Keratinocyte (primary cell): Measurements from ENCODE around the gene NEDD8. TPM values are rescaled to one million over a fixed set of nuclear protein-coding genes. Genes with fewer than 3 reads are reported as not detected.

ENCODE experiments used
- DNase-seq: peaks from one replicate; pipeline ENCODE4 v3.0.0-alpha.2; 2011; ENCODE audit warnings: low read depth, missing footprints, low spot score
- FAIRE-seq: peaks from 2 replicates; lab custom pipeline; 2011; peaks lifted over from hg19 to GRCh38; lab: Jason Lieb, UNC
- H2AFZ ChIP-seq: 2 replicates; pipeline ENCODE4 v1.6.0; 2012; ENCODE audit warnings: low read length, control low read depth, inconsistent platforms; ENCODE audit not compliant: control insufficient read depth
- H3K27ac ChIP-seq: 2 replicates; pipeline ENCODE4 v1.5.1; 2011; ENCODE audit warnings: low read length; ENCODE audit not compliant: control insufficient read depth, insufficient read depth
- H3K27me3 ChIP-seq: 3 replicates; pipeline ENCODE4 v1.6.0; 2011; ENCODE audit warnings: low read length; ENCODE audit not compliant: control insufficient read depth, insufficient read depth; ENCODE audit errors: extremely low read depth
- H3K36me3 ChIP-seq, 2 experiments: 2 replicates in 1 of 2; 3 replicates in 1 of 2; pipeline ENCODE4 v1.5.1; 2011; ENCODE audit warnings: low read length in 2 of 2, mild to moderate bottlenecking in 1 of 2; ENCODE audit not compliant: control insufficient read depth in 2 of 2, insufficient read depth in 2 of 2; ENCODE audit errors: extremely low read depth in 1 of 2
- H3K4me1 ChIP-seq: 3 replicates; pipeline ENCODE4 v1.5.1; 2011; ENCODE audit warnings: low read length; ENCODE audit not compliant: control insufficient read depth, insufficient read depth; ENCODE audit errors: extremely low read depth
- H3K4me2 ChIP-seq: 3 replicates; pipeline ENCODE4 v1.6.0; 2011; ENCODE audit warnings: low read depth, low read length; ENCODE audit not compliant: control insufficient read depth, insufficient read depth; ENCODE audit errors: extremely low read depth
- H3K4me3 ChIP-seq, 3 experiments: fragments of 200-600 bp in 1 of 3; sonication (generic) in 1 of 3; 2 replicates in 2 of 3; 3 replicates in 1 of 3; pipeline ENCODE4 v1.5.1; 2011 to 2016; ENCODE audit warnings: low read length in 3 of 3, mild to moderate bottlenecking in 3 of 3, control low read depth in 2 of 3, inconsistent platforms in 1 of 3, low read depth in 1 of 3, mixed read lengths in 1 of 3, mixed run types in 1 of 3, moderate library complexity in 1 of 3; ENCODE audit not compliant: control insufficient read depth in 2 of 3, insufficient read depth in 2 of 3; ENCODE audit errors: extremely low read depth in 1 of 3
- H3K79me2 ChIP-seq: 2 replicates; pipeline ENCODE4 v1.6.0; 2012; ENCODE audit warnings: low read length; ENCODE audit not compliant: control insufficient read depth, insufficient read depth
- H3K9ac ChIP-seq: 3 replicates; pipeline ENCODE4 v1.6.0; 2011; ENCODE audit warnings: low read length; ENCODE audit not compliant: control insufficient read depth, insufficient read depth; ENCODE audit errors: extremely low read depth
- H3K9me1 ChIP-seq: 3 replicates; pipeline ENCODE4 v1.6.0; 2011; ENCODE audit warnings: low read length; ENCODE audit not compliant: control insufficient read depth, insufficient read depth; ENCODE audit errors: extremely low read depth
- H3K9me3 ChIP-seq: 2 replicates; pipeline ENCODE4 v1.5.1; 2012; ENCODE audit warnings: low read depth, low read length; ENCODE audit not compliant: control insufficient read depth
- H4K20me1 ChIP-seq: 3 replicates; pipeline ENCODE4 v1.6.0; 2011; ENCODE audit warnings: low read length; ENCODE audit not compliant: control insufficient read depth, insufficient read depth; ENCODE audit errors: extremely low read depth
- EZH2 ChIP-seq: IDR thresholded peaks from one replicate; pipeline ENCODE4 v1.6.1; 2012; ENCODE audit warnings: inconsistent platforms, mild to moderate bottlenecking, low read length, moderate library complexity
- dilution Hi-C: fragments of 300-500 bp; cut with MboI; formaldehyde crosslinking; loops from one replicate; pipeline ENCODE4 v1.7.0; 2020; ENCODE audit warnings: low sequenced_read_pairs; ENCODE audit not compliant: extremely low pct_ligation_motif_present
- polyA plus RNA-seq, 5 experiments: library from polyadenylated mRNA; depleted of rRNA in 3 of 5; stranded (reverse) in 3 of 5; stranded (forward) in 1 of 5; unstranded in 1 of 5; fragments of >200 nt; gene quantifications; 1 replicate in 1 of 5; 2 replicates in 3 of 5; 3 replicates in 1 of 5; pipeline versions ENCODE4 v1.2.1 to v1.2.3, GENCODE V29; 2011 to 2012; ENCODE audit warnings: missing spikeins in 2 of 5, low read depth in 1 of 5, low replicate concordance in 1 of 5
- TF ChIP-seq, protein P1 (sequence below), 3 experiments: IDR thresholded peaks in 1 of 3; conservative IDR thresholded peaks in 1 of 3; optimal IDR thresholded peaks in 1 of 3; 2 replicates in 2 of 3; 3 replicates in 1 of 3; pipeline versions ENCODE3 to v1.5.1; 2011; ENCODE audit warnings: low read length in 3 of 3, mild to moderate bottlenecking in 3 of 3, moderate library complexity in 2 of 3, control low read depth in 1 of 3, inconsistent platforms in 1 of 3; ENCODE audit not compliant: insufficient read depth in 2 of 3; ENCODE audit errors: extremely low read depth in 1 of 3

The NEDD8 gene
- polyA plus RNA-seq, 1 donor (not counting 4 experiments of a cell fraction or from before 2014, with no cell fraction given) = 509 TPM

DNA sequence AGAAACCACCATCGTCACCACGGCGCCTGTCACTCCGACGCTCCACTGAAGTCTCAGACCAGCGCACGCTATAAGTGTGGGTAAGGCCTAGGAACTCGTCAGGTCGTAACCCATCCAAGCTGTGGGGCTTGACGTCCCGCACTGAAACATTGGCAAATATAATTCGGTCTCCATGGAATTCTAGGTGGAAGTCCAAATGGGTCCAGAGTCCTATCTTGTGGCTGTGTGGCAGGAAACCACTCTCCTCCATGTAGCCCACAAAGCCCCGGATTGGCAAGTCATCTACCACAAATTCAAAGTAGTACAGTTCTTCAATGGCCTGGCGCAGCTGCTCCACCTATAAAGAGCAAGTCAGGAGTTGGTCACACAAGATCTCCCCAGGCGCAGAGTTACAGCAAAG is 39.2 kb downstream of the NEDD8 start:
- no peak for FAIRE-seq
- Histone ChIP-seq H3K9me3 (no peaks in the 10 kb centered on the region), H2AFZ (no peak overlapping the region), H3K9me1 (no peaks in the 10 kb centered on the region), H4K20me1 (no peaks in the 10 kb centered on the region), H3K79me2 (peaks cover 47% of the 10 kb centered on the region), H3K4me1 (peaks cover 22% of the 10 kb centered on the region), H3K36me3 (peaks cover 15 to 21% of the 10 kb centered on the region in 2 experiments), H3K4me2 (no peak overlapping the region), H3K4me3 (no peak overlapping the region), H3K27me3 (no peaks in the 10 kb centered on the region), H3K9ac (no peak overlapping the region), H3K27ac (no peak overlapping the region)
- dilution Hi-C loops = no loop called here
- DNase-seq = no peak
- no peak for TF ChIP-seq EZH2
- TF ChIP-seq, protein P1, sequence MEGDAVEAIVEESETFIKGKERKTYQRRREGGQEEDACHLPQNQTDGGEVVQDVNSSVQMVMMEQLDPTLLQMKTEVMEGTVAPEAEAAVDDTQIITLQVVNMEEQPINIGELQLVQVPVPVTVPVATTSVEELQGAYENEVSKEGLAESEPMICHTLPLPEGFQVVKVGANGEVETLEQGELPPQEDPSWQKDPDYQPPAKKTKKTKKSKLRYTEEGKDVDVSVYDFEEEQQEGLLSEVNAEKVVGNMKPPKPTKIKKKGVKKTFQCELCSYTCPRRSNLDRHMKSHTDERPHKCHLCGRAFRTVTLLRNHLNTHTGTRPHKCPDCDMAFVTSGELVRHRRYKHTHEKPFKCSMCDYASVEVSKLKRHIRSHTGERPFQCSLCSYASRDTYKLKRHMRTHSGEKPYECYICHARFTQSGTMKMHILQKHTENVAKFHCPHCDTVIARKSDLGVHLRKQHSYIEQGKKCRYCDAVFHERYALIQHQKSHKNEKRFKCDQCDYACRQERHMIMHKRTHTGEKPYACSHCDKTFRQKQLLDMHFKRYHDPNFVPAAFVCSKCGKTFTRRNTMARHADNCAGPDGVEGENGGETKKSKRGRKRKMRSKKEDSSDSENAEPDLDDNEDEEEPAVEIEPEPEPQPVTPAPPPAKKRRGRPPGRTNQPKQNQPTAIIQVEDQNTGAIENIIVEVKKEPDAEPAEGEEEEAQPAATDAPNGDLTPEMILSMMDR (optimal IDR thresholded peaks at IDR 0.05 in 1 of 3, IDR thresholded peaks at IDR 0.05 in 1 of 3, conservative IDR thresholded peaks at IDR 0.05 in 1 of 3; ENCODE audit: extremely low read depth in 1 of 3, insufficient read depth in 2 of 3, low read length in 3 of 3) = no peak

DNA sequence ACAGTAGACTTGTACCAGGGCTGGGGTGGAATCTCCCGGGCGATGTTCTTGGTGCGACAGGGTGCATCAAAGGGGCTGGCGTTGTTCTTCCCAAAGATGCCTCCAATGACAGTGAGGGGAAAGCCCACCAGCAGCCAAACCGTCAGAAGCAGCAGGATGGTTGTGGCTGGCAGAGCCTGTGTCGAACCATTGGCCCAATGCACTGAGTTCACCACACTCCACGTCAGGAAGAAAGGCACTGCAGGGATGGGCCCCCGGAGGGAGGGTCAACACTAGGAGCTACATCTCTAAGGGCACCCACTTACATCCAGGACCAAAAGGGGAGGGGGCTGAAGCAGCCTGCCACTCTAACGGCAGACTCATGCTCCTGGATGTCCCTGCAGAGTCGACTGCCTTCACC is 41.8 kb downstream of the NEDD8 start:
- Histone ChIP-seq H3K36me3 (peaks cover 30 to 40% of the 10 kb centered on the region in 2 experiments), H3K9me3 (no peaks in the 10 kb centered on the region), H3K9ac (no peak overlapping the region), H3K4me1 (peaks cover 23% of the 10 kb centered on the region), H2AFZ (no peak overlapping the region), H3K27me3 (no peaks in the 10 kb centered on the region), H3K79me2 (peaks cover 42% of the 10 kb centered on the region), H3K27ac (no peak overlapping the region), H4K20me1 (peaks cover 4% of the 10 kb centered on the region), H3K4me3 (no peak overlapping the region), H3K4me2 (no peak overlapping the region), H3K9me1 (no peaks in the 10 kb centered on the region)
- FAIRE-seq (no peak), DNase-seq (no peak)
- dilution Hi-C loops = no loop called here
- no peak for TF ChIP-seq EZH2
- TF ChIP-seq, protein P1 (optimal IDR thresholded peaks at IDR 0.05 in 1 of 3, IDR thresholded peaks at IDR 0.05 in 1 of 3, conservative IDR thresholded peaks at IDR 0.05 in 1 of 3; ENCODE audit: extremely low read depth in 1 of 3, insufficient read depth in 2 of 3, low read length in 3 of 3) = no peak
